HG02938 (cell line): Measurements from ENCODE around the gene WDR7.

ENCODE experiments used
- ATAC-seq: cut with Tn5 transposase; IDR thresholded peaks from one replicate; pipeline ENCODE4 v1.9.1; 2021; ENCODE audit warnings: mild to moderate bottlenecking, moderate library complexity; ENCODE audit not compliant: unreplicated experiment

WDR7 gene

GRCh38 chr18:57026316-57026715 lies 375.2 kb downstream of the WDR7 start:
- ATAC-seq = no peak

- ATAC-seq = no peak
These were observed 376.1 kb downstream of the WDR7 start for GRCh38 chr18:57027190-57027708.

- ATAC-seq = no peak
These were observed 378.6 kb downstream of the WDR7 start for GRCh38 chr18:57029761-57030160.

- no peak for ATAC-seq
These were observed 379.3 kb downstream of the WDR7 start for GRCh38 chr18:57030417-57030816.

GRCh38 chr18:57035590-57035989 lies 384.4 kb downstream of the WDR7 start:
- no peak for ATAC-seq

DNA sequence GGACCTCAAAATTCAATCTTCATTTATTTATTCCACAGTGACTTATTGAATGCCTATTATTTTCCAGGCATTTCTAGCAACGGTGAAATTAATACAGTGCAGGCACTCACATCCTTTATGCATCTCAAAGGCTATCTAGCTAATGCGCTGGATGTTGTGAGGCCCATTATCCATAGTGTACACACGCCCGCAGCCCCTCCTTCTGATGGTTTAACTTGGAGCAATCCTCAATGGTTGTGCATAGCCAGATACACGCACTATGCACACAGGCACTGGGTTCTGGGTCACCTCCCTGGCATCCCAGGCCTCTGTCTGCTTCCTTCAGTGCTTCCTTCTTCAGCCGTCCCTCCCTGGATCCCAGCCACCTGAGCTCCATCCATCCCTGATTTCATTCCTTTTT lies 387.2 kb downstream of the WDR7 start:
- ATAC-seq = no peak

DNA sequence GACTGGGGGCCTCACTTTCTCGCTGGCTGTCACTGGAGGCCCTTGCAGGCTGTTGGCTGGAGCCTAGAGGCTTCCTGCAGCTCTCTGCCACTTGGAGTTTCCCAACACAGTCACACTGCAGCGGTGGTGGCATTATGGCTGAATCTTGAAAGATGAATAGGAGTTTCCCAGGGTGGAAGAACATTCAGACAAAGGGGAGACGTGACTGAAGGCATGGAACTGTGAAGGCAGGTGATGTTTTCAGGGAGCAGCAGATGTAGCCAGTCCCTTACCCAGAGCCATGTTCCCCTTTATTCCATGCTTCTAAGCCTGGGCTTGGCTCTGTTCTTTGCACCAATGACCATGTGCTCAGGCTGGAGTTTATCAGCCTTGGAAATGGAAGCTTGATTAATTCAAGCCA lies 389.0 kb downstream of the WDR7 start:
- no peak for ATAC-seq

GRCh38 chr18:57043241-57043640 lies 392.1 kb downstream of the WDR7 start:
- no peak for ATAC-seq

DNA sequence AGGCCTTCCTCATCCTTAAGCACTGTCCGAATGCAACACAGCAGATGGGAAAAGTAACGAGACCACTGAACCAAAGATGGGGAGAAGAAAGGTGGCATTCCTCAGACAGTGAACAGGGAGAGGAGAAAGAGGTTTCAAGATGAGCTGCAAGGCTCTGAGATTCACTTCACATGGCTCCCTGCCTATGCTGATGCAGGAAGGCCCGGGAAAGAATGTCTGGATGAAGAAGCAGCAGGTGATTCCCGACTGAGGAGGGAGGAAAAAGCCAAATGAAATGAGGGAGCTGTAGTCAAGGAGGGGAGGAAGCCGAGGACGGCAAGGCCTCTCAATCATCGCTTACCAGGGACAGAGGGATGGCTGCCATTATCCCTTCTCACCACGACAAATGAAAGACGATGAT lies 397.2 kb downstream of the WDR7 start:
- ATAC-seq = no peak

GRCh38 chr18:57048859-57049258 lies 397.7 kb downstream of the WDR7 start:
- no peak for ATAC-seq

- no peak for ATAC-seq
These were observed 399.3 kb downstream of the WDR7 start for GRCh38 chr18:57050310-57050949.

GRCh38 chr18:57051021-57051656 lies 400.0 kb downstream of the WDR7 start:
- no peak for ATAC-seq

DNA sequence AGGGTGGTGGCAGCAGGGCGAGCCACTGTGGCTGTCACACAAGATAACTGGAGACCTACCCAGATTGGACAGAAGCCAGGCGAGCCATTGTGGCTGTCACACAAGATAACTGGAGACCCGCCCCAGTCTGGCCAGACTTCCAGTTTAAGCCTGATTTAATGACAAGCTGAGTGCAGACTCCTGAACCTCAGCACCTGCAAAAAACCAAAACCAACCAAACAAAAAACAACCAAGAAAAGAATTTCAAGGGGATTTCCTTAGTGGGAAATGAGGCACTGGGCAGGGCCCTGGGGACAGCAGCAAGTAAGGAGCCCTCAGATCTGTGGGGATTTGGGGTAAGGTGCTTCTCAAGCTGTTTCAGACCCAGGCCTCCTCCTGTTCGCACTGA lies 400.5 kb downstream of the WDR7 start:
- peak; percentile 73 for ATAC-seq

- peak; percentile 38 for ATAC-seq
These were observed 401.0 kb downstream of the WDR7 start for GRCh38 chr18:57052173-57052572.

DNA sequence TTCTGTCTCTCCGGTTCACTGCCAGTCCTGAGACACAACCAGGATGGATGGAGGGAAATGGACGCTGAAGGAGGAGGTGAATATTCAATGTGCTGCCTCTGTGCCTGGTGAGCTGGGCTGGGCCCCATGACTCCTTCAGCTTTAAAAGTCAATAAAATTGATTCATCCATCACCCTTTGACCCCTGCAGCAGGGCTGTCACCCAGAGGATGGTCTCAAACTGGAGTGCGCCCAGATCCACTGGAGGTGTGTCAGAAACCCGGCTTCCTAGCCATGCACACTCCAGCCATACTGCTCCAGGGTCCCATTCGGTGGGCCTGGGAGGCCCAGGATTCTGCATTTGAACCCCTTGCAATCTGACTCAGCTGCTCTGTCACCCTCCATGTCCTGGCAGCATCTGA lies 401.6 kb downstream of the WDR7 start:
- no peak for ATAC-seq

DNA sequence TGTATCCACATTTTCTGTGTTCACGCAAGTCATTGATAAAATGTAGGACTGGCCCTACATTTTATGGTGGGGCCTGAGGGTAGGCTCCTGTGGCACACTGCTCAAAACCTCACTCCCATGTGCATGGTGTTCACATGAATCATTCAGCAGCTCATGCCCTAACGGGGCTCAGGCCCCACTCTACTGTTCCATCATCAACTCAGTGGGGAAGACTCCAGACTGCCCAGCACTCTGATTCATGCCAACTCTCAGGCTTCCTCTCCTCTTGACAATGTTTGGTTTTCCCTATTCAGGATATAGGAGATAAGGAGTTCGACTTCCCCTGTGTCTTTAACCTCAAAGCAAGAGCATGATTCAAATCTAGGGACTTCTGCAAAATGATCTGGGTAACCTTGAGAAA lies 403.7 kb downstream of the WDR7 start:
- ATAC-seq = no peak

DNA sequence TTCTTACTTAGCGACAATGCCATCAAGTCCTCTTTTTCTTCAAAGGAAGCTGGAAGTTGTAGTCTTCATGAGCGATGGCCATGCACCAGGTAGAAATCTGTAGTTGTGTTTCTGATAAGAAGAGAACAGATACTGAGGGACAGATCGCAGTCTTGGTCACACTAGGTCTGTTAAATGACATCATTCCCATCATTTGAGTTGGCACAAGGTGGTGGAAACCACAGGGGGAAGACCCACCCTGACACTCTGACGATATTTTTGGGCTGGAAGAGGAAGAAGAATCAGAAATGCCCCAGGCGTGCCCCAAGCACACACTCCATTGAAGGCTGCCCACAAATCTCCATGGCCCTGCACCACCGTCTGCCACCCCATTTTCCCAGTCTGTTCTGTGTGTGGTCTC lies 406.7 kb downstream of the WDR7 start:
- ATAC-seq = peak; percentile 65

DNA sequence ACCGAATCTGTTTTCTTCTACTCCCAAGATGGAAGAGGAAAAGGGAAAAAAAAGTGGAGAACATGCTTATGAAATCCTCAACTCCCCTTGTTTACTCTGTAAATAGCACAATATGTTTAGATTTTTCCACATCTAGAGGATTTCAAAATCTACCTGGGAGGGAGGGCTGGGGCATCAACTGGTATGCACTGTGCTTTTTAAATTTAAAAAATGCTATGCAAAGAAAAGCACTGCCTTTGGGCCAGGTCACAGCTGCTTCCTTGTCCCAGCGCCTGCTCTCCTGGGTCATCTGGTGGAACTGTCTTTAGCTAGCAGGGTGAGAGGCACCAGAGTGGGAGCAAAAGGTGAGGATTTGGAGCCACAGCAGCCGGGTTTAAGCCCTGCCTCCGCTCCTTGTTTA lies 407.6 kb downstream of the WDR7 start:
- no peak for ATAC-seq

- ATAC-seq = no peak
These were observed 408.2 kb downstream of the WDR7 start for GRCh38 chr18:57059366-57059765.

DNA sequence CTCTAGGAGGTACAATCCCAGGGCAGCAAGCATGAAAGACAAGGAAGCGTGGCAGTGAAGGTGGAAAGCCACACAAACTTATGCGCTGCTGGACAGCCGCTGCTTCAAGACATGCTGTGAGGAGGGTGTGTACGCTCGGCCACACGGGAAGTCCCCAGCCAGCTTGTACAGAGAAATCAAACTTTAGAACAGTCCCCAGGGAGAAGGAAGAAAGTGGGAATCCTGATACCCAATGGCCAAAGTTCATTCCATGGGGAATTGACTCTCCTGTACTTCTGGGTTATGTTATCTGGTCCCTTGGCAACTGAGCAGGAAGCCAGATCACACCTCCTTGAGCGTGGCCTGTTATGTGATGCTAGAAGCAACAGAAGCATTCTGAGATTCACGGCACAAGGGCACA lies 409.7 kb downstream of the WDR7 start:
- ATAC-seq = no peak

DNA sequence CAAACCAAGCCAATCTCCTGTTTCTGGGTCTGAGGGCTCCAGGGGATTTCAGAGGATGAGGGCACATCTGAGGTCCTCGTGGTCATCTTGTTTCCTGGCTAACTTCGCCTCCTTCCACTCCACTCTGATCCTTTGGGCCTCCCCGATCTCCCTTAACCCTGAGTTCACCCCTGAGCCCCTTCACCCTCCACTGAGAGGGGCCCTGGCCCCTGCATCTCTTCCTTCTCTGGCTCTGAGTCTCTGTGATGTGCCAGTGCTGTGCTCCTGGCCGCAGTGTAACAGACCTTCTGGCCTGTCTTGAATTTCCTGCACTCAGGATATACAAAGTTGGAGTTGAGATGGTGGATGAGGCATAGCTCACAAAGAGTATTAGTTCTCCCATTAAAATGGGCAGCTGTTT lies 411.0 kb downstream of the WDR7 start:
- ATAC-seq = no peak

DNA sequence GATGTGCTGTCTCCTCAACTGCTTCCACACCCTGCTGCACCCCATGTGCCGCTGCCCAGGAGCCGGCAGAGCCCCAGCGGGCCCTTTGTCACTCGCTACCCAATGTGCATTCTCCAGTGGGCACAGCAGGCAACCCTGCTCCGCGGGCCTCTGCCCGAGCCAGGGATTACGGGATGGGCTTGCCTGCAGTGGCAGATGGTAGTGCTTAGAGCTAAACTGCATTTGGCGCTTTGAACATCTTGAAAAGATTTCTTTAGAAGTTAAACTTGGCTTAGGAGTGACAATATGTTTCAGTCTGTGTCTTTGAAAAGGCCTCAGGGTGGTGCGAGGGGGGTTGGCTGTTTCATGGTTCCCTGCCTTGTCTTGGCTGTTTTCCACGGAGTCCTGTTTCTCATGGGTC lies 411.7 kb downstream of the WDR7 start:
- no peak for ATAC-seq

DNA sequence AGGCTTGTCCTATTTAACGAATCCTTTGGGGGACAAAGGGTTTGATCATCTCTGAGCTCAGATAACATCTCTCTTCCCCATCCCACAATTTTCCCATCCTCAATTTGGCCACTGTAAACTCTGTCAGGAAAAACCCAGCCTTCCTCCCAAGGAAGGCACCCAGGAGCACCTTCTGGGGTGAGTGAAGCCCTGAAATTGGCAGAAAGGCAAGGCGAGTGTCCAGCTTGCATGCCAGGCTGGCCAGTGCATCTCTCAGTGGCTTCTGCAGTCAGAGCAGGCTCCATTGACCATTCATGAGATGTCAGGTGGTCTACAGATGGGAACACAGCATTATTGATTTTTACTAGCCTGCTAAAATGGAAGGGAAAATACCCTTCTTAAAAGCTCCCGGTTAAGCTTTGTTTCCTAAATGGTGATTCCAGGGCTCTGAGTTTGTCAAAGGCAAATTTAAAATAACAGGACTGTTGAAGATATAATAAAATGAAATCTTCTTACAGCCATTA lies 412.5 kb downstream of the WDR7 start:
- no peak for ATAC-seq
